ENCODE results near the gene RBM38.

- TF ChIP-seq POLR2A (IDR thresholded peaks at IDR 0.05) (no peak), CTCF (IDR thresholded peaks at IDR 0.05) (no peak)
Observed at GRCh38 chr20:57456116-57456515, 64.9 kb downstream of the RBM38 start.

All from thyroid gland (tissue), 4 donors.